HEK293 (cell line): ENCODE results near the gene PPP4R1.

Source experiments
- CTCF ChIA-PET: fragments of 350-600 bp; formaldehyde crosslinking; extraction: SDS; loops from one replicate; lab custom pipeline; 2021; ENCODE audit warnings: antibody characterized with exemption; lab: Yijun Ruan, JAX
- POLR2A ChIA-PET: fragments of 300-600 bp; formaldehyde crosslinking; extraction: SDS; loops from one replicate; lab custom pipeline; 2020; ENCODE audit warnings: antibody characterized with exemption, inconsistent platforms; lab: Yijun Ruan, JAX
- H3K27ac ChIP-seq: fragments of 200-500 bp; sonication (Bioruptor generic); 2 replicates; pipeline ENCODE4 v1.5.1; 2014; ENCODE audit warnings: low read depth, low read length, control low read depth, inconsistent platforms; ENCODE audit errors: extremely low read depth
- H3K36me3 ChIP-seq, 2 experiments: fragments of 200-500 bp in 1 of 2; sonication (Bioruptor generic) in 1 of 2; 1 replicate in 1 of 2; 2 replicates in 1 of 2; pipeline ENCODE4 v1.5.1; 2014 to 2017; ENCODE audit warnings: inconsistent platforms in 2 of 2, low read length in 2 of 2; ENCODE audit not compliant: control insufficient read depth in 2 of 2, insufficient read depth in 1 of 2
- H3K4me1 ChIP-seq: fragments of 200-500 bp; sonication (Bioruptor generic); 2 replicates; pipeline ENCODE4 v1.5.1; 2014; ENCODE audit warnings: mild to moderate bottlenecking, low read length, inconsistent platforms; ENCODE audit not compliant: control insufficient read depth, insufficient read depth
- H3K4me3 ChIP-seq: 2 replicates; pipeline ENCODE4 v1.5.1; 2011; ENCODE audit warnings: low read depth, mild to moderate bottlenecking, control low read depth, low read length, moderate library complexity
- H3K9me3 ChIP-seq: fragments of 200-500 bp; sonication (Bioruptor generic); 2 replicates; pipeline ENCODE4 v1.5.1; 2014; ENCODE audit warnings: low read depth, low read length, inconsistent platforms; ENCODE audit not compliant: control insufficient read depth, insufficient read depth
- AEBP2 ChIP-seq: fragments of 450-650 bp; formaldehyde crosslinking; IDR thresholded peaks from 2 replicates; pipeline ENCODE4 v1.5.1; 2016; ENCODE audit warnings: missing biosample characterization, missing genetic modification characterization, borderline replicate concordance
- KLF1 ChIP-seq: fragments of 450-650 bp; formaldehyde crosslinking; IDR thresholded peaks from 2 replicates; pipeline ENCODE4 v1.5.1; 2016; ENCODE audit warnings: missing biosample characterization, missing genetic modification characterization
- PBX3 ChIP-seq: sonication (generic); formaldehyde crosslinking; IDR thresholded peaks from 2 replicates; pipeline ENCODE4 v1.8.1; 2022; ENCODE audit warnings: mild to moderate bottlenecking, moderate library complexity, missing genetic modification reagents
- RBAK ChIP-seq: fragments of 450-650 bp; formaldehyde crosslinking; IDR thresholded peaks from 2 replicates; pipeline ENCODE4 v1.5.1; 2016; ENCODE audit warnings: missing biosample characterization, missing genetic modification characterization
- REPIN1 ChIP-seq: fragments of 450-650 bp; formaldehyde crosslinking; IDR thresholded peaks from 2 replicates; pipeline ENCODE4 v1.5.1; 2017; ENCODE audit warnings: missing biosample characterization, missing genetic modification characterization, low read depth
- ZBTB7A ChIP-seq: fragments of 450-650 bp; formaldehyde crosslinking; IDR thresholded peaks from 2 replicates; pipeline ENCODE4 v1.5.1; 2016; ENCODE audit warnings: low read depth, missing biosample characterization, missing genetic modification characterization
- ZBTB8A ChIP-seq: fragments of 450-650 bp; formaldehyde crosslinking; IDR thresholded peaks from 2 replicates; pipeline ENCODE4 v1.5.1; 2016; ENCODE audit warnings: missing biosample characterization, missing genetic modification characterization
- ZIC2 ChIP-seq: fragments of 450-650 bp; formaldehyde crosslinking; IDR thresholded peaks from 2 replicates; pipeline ENCODE4 v1.5.1; 2016; ENCODE audit warnings: missing biosample characterization, missing genetic modification characterization
- ZNF10 ChIP-seq: fragments of 450-650 bp; formaldehyde crosslinking; IDR thresholded peaks from 2 replicates; pipeline ENCODE4 v1.5.1; 2017; ENCODE audit warnings: missing biosample characterization, missing genetic modification characterization
- ZNF133 ChIP-seq: fragments of 450-650 bp; formaldehyde crosslinking; IDR thresholded peaks from 2 replicates; pipeline ENCODE4 v1.5.1; 2016; ENCODE audit warnings: missing biosample characterization, missing genetic modification characterization
- ZNF18 ChIP-seq: fragments of 450-650 bp; formaldehyde crosslinking; IDR thresholded peaks from 2 replicates; pipeline ENCODE4 v1.5.1; 2016; ENCODE audit warnings: missing biosample characterization, missing genetic modification characterization
- ZNF19 ChIP-seq: fragments of 450-650 bp; formaldehyde crosslinking; IDR thresholded peaks from 2 replicates; pipeline ENCODE4; 2016; ENCODE audit warnings: missing biosample characterization, missing genetic modification characterization, low read depth
- ZNF221 ChIP-seq: fragments of 450-650 bp; formaldehyde crosslinking; IDR thresholded peaks from 2 replicates; pipeline ENCODE4 v1.5.1; 2017; ENCODE audit warnings: missing biosample characterization, missing genetic modification characterization, borderline replicate concordance
- ZNF248 ChIP-seq: fragments of 450-650 bp; formaldehyde crosslinking; IDR thresholded peaks from 2 replicates; pipeline ENCODE4 v1.5.1; 2017; ENCODE audit warnings: missing biosample characterization, missing genetic modification characterization
- ZNF266 ChIP-seq: fragments of 450-650 bp; formaldehyde crosslinking; IDR thresholded peaks from 2 replicates; pipeline ENCODE4 v1.5.1; 2016; ENCODE audit warnings: missing biosample characterization, missing genetic modification characterization, low read depth
- ZNF280C ChIP-seq: fragments of 450-650 bp; formaldehyde crosslinking; IDR thresholded peaks from 2 replicates; pipeline ENCODE4 v1.5.1; 2016; ENCODE audit warnings: missing biosample characterization, missing genetic modification characterization
- ZNF362 ChIP-seq: fragments of 450-650 bp; formaldehyde crosslinking; IDR thresholded peaks from 2 replicates; pipeline ENCODE4 v1.5.1; 2016; ENCODE audit warnings: missing biosample characterization, missing genetic modification characterization
- ZNF391 ChIP-seq: fragments of 450-650 bp; formaldehyde crosslinking; IDR thresholded peaks from 2 replicates; pipeline ENCODE4 v1.5.1; 2016; ENCODE audit warnings: low read depth, missing biosample characterization, missing genetic modification characterization, borderline replicate concordance
- ZNF658 ChIP-seq: fragments of 450-650 bp; formaldehyde crosslinking; IDR thresholded peaks from 2 replicates; pipeline ENCODE4; 2016; ENCODE audit warnings: missing biosample characterization, missing genetic modification characterization
- ZNF660 ChIP-seq: fragments of 450-650 bp; IDR thresholded peaks from 2 replicates; pipeline ENCODE4 v1.5.1; 2018; ENCODE audit warnings: missing biosample characterization, mild to moderate bottlenecking, missing genetic modification characterization
- ZNF692 ChIP-seq: fragments of 450-650 bp; formaldehyde crosslinking; IDR thresholded peaks from 2 replicates; pipeline ENCODE4 v1.5.1; 2016; ENCODE audit warnings: missing biosample characterization, missing genetic modification characterization
- ZSCAN18 ChIP-seq: fragments of 450-650 bp; formaldehyde crosslinking; IDR thresholded peaks from 2 replicates; pipeline ENCODE4 v1.5.1; 2016; ENCODE audit warnings: missing biosample characterization, missing genetic modification characterization
- ZSCAN5A ChIP-seq: fragments of 450-650 bp; formaldehyde crosslinking; IDR thresholded peaks from 2 replicates; pipeline ENCODE4 v1.5.1; 2016; ENCODE audit warnings: missing biosample characterization, missing genetic modification characterization

PPP4R1 gene

GRCh38 chr18:9562584-9562983 is 51.8 kb downstream of the PPP4R1 start:
- TF ChIP-seq ZNF391 (tag by site-specific recombination) (no peak), ZNF248 (tag by site-specific recombination) (no peak), ZNF266 (tag by site-specific recombination) (no peak), ZSCAN18 (tag by site-specific recombination) (no peak), ZNF133 (tag by site-specific recombination) (no peak), ZIC2 (no peak), ZNF280C (no peak)
- no peaks in the 10 kb centered on the region for H3K9me3 ChIP-seq
- H3K27ac ChIP-seq = no peak overlapping the region
- CTCF ChIA-PET = interaction anchor here (0.5 to 5.6 kb wide), 3 partner anchors 11 to 1908 kb away, joined by 3 to 31 read pairs (median 4); no protein-coding TSS in a partner anchor
- POLR2A ChIA-PET = no interaction called here
- H3K4me3 ChIP-seq = no peak overlapping the region
- H3K36me3 ChIP-seq = peaks cover 26 to 55% of the 10 kb centered on the region in 2 experiments
- no peaks in the 10 kb centered on the region for H3K4me1 ChIP-seq

GRCh38 chr18:9561759-9562158 is 52.6 kb downstream of the PPP4R1 start:
- Histone ChIP-seq H3K9me3 (no peaks in the 10 kb centered on the region), H3K27ac (no peak overlapping the region), H3K4me3 (no peak overlapping the region), H3K4me1 (no peaks in the 10 kb centered on the region), H3K36me3 (peaks cover 30 to 55% of the 10 kb centered on the region in 2 experiments)
- CTCF ChIA-PET = interaction anchor here (0.6 to 5.6 kb wide), 3 partner anchors 12 to 1909 kb away, joined by 3 to 31 read pairs (median 3); no protein-coding TSS in a partner anchor
- POLR2A ChIA-PET = no interaction called here
- TF ChIP-seq REPIN1 (tag by site-specific recombination) = no peak
- no peak for TF ChIP-seq ZSCAN5A (tag by site-specific recombination)
- TF ChIP-seq ZBTB7A (tag by site-specific recombination) = no peak
- no peak for TF ChIP-seq PBX3 (CRISPR knock-in tag)
- TF ChIP-seq ZNF10 = no peak
- TF ChIP-seq ZNF658 (tag by site-specific recombination) = no peak
- no peak for TF ChIP-seq ZNF660
- no peak for TF ChIP-seq ZBTB8A (tag by site-specific recombination)
- no peak for TF ChIP-seq ZNF692 (tag by site-specific recombination)
- no peak for TF ChIP-seq KLF1
- TF ChIP-seq RBAK (tag by site-specific recombination) = no peak
- TF ChIP-seq ZNF362 (tag by site-specific recombination) = no peak
- TF ChIP-seq ZNF221 (tag by site-specific recombination) = no peak
- TF ChIP-seq AEBP2 (tag by site-specific recombination) = no peak
- no peak for TF ChIP-seq ZNF19 (tag by site-specific recombination)
- no peak for TF ChIP-seq ZNF18 (tag by site-specific recombination)
